GM21390 (cell line): ENCODE measurements around the gene SMIM24.
"Not testable (repeated sequence)": the region's sequence is repeated elsewhere in the genome, so short reads cannot be mapped to it uniquely, and the experiment has no call there.

Experiments
- ATAC-seq: cut with Tn5 transposase; IDR thresholded peaks from one replicate; pipeline ENCODE4 v1.9.1; 2021; ENCODE audit not compliant: unreplicated experiment

The SMIM24 gene

DNA sequence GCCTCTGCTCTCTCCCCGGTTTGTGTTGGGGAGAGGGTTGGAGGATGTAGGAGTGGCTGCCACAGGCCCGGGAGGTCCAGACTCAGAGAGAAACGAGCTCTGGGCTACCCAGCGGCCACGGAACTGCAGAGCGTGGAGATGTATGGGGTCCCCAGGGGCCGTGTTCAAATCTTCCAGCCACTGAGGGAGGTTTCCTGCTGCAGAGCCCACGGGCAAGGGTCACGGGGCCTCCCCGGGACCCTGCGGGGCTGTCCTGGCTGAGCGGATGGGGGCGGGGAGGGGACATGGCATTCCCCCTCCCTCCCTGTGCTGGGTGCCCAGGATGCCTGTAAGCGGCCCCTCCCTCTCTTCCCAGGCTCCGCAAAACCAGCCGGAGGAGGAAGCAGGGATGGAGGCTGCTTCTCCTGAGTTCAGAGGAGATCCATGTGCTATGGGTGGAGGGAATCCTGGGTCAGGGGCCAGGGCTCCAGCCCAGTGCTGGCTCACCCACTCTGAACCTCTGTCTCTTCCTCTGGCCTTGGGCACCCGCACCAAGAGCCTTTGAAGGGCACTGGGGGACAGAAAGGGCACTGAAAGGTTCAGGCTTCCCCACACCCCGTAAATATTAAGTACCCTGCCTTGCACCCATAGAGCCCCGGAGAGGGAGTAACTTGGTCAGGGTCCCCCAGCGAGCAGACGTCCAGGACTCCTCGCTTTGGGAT is 22.6 kb downstream of the SMIM24 start:
- ATAC-seq, result no peak

DNA sequence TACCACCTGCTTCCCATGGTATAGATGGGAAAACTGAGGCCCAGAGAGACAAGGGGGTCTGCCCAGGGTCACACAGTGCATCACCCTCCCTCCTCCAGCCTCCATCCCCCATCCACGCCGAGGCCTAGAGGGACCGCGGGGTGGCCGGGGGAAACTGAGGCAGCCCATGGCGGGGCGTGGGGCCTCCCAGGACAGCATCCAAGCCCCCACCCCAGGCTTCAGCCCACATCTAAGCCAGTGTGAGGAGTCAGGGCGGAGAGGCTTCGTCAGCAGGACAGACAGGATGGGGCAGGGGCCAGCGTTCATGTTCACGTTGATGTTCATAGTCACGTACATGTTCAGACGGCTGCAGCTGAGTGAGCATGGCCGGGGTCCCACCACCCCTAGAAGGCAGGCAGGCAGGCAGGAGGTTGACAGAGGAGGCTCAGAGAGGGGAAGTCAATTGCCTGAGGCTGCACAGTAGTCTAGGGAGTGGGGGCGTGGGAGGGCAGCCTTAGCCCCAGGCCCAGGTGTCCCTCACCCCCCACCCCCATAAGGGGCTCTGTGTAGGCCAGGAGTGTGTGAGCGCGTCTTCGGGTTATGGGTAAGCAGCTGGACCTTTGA is 23.3 kb downstream of the SMIM24 start:
- no peak for ATAC-seq

DNA sequence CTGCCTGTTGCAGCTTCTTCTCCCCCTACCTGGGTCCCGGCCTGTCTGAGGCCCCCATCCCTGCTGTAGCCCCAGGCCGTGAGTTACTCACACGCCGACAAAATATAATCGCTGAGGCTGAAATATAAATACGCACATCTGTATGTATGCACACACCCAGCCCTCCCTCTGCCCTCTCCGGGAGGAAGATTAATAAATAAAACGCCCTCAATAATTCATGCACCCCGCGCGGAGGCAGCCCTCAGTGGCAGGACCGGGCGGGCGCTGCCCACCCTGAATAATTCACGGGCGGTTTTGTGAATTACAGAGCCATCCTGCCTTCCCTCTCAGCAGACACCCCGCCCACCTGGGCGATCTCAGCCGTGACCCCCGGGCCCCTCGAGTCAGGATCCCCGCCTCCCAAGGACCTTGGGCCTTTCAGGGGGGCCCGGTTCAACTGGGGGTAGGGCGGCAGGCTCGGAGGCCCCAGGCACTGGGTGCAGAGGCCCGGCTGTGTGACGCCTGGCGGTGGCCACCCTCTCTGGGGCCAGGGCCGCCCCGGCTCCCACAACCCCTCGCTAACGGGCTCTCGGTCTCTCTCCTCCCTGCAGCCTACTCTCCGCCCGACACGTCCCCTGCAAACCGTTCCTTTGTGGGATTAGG is 24.2 kb downstream of the SMIM24 start:
- ATAC-seq, result no peak

DNA sequence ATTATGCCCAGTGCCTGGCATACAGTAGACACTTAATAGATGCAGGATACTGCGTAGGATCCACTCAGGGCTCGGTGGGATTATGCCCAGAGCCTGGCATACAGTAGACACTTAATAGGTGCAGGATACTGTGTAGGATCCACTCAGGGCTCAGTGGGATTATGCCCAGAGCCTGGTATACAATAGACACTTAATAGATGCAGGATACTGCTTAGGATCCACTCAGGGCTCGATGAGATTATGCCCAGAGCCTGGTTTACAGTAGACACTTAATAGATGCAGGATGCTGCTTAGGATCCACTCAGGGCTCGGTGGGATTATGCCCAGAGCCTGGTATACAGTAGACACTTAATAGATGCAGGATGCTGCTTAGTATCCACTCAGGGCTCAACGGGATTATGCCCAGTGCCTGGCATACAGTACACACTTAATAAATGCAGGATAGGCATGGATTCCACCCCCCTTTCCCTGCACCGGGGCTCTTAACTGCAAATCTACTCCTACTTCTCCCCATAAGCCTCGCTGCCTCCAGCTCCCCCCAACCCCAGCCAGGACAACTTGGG is 24.9 kb downstream of the SMIM24 start:
- ATAC-seq, result no peak

DNA sequence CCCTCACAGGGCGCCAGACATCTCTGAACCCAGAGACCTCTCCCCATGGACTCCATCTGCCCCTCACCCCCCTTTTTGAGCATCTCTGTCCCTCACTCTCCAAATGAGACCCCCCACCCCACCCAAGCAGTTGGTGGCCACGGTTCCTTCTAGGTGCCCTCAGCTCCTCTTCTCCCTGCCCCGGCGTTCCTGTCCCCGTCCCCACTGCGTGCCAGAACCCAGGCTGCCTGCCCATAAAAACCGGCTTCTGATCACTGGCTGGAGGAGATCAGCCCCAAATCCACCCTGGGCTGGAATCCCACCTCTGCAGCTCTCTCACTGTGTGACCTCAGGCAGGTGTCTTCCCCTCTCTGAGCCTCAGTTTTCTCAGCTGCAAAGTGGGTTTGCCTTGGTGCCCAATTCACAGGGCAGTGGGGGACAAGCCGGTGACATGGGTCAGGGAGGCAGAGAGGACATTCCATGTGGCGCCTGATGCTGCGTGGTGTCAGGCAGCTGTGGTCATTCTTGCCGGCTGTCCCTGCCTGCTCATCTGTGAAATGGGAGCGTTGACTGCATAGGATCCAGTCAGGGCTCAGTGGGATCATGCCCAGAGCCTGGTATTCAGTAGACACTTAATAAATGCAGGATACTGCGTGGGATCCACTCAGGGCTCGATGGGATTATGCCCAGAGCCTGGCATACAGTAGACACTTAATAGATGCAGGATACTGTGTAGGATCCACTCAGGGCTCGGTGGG is 25.5 kb downstream of the SMIM24 start:
- ATAC-seq, result no peak

DNA sequence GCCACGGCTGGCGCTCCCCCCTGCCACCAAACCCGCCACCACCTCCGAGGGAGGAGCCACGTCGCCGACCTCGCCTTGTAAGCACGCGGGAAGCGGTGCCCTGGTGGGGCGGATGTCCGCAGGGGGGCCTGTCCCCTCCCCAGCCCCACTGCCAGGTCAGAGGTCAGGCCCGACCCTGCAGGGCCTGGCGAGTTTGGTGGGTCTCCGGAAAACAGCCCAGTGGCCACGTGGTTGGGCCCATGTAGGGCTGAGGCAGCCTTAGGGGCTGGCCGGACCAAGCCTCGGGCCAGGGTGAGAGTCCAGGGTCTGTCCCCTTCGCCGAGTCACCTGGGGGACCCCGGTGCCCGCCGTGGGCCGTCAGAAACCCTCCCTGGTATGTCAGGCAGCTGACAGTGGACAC is 26.5 kb downstream of the SMIM24 start:
- no peak for ATAC-seq

DNA sequence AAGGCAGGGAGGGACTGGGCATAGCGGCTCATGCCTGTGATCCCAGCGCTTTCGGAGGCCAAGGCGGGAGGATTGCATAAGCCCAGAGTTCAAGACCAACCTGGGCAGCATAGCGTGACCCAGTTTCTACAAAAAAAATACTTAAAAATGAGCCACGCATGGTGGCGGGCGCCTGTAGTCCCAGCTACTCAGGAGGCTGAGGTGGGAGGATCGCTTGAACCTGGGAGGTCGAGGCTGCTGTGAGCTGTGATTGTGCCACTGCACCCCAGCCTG is 27.4 kb downstream of the SMIM24 start:
- not testable (repeated sequence) for ATAC-seq

DNA sequence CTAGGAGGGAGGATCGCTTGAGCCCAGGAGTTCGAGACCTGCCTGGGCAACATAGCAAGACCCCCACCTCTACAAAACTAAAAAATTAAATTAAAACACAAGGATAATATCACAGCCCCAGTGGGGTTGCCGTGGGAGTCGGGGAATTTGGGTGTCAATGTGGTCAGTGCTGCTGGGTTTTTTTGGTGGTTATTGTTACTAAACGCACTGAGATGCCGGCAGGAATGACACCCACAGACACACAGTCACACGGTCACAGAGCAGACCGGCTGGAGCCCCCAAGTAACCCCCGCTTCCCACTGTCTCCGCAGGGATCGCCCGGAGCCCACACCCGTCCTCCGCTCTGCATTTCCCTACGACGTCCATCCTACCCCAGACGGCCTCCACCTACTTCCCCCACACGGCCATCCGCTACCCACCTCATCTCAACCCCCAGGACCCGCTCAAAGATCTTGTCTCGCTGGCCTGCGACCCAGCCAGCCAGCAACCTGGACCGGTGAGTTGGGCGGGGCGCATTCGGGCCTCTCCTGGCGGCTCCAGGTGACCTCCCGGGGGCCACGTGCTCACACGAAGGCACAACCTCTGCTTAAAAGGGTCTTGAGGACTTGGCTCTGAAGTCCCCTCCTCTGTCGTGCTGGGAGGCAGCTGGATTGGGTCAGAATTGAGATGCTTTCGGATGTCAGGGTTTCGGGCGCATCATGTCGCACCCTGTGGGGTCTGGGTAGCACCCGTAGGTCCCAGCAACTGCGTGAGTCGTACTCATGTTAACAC is 28.0 kb downstream of the SMIM24 start:
- ATAC-seq, result no peak

DNA sequence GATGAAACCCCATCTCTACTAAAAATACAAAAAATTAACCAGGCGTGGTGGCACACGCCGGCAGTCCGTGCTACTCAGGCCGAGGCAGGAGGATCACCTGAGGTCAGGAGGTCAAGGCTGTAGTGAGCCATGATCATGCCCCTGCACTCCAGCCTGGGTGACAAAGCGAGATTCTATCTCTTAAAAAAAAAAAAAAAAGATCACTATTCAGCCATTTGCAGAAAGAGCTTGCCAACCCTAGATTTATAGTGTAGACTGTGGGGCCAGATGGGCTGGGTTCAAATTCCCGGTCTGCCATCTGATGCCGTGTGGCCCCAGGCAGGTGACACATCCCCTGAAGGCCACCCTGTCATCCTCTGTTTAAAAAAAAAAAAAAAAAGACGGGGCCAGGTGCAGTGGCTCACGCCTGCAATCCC is 28.9 kb downstream of the SMIM24 start:
- ATAC-seq, result no peak

DNA sequence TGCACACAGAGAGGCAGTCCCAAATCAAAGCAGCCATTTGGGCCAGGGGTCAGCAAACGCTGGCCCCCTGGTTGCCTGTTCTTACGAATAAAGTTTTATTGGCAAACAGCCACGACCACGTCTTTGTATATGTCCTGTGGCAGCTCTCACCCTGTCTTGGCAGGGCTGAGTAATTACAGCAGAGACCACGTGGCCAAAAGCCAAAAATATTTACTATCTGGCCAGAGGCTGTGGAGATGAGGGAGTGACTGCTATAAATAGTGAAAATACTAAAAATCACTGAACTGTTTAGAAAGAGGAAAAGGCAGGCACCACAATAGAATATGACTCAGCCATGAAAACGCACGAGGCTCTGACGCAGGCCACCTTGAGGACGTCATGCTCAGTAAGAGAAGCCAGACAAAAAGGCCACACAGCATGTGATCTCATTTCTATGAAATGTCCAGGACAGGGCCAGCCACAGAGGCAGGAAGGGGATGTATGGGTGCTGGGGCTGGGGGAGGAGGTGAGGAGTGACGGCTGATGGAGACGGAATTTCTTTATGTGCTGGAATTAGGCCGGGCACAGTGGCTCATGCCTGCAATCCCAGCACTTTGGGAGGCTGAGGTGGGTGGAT is 29.4 kb downstream of the SMIM24 start:
- ATAC-seq, result no peak

DNA sequence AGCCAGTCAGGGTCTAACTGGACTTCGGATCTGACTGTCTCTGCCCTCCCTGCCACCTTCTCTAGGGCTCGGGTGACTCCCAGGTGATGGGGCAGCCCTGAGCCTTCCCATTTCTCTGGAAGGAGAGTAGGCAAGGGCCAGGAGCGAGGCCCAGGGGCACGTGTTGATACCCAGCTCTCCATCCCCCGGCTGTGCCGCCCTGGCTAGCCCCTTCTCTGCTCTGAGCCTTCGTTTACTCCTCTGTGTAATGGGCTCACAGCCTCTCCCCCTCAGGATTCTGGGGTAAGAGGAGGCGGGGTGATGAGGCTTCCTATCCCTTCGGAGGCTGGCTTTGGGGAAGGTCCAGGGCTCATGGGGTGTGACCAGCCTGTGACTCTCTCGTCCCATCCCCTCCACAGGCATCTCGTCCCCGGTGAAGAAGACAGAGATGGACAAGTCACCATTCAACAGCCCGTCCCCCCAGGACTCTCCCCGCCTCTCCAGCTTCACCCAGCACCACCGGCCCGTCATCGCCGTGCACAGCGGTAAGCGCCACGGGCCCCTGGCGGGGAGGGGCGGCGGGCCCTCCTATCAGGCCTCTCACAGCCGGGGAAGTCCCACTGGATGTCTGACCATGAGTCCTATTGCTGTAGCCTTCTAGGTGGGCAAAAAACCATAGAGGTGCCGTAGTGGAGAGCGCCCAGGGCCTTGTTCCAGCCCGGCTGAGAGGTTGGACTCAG is 31.6 kb downstream of the SMIM24 start:
- ATAC-seq, result no peak

DNA sequence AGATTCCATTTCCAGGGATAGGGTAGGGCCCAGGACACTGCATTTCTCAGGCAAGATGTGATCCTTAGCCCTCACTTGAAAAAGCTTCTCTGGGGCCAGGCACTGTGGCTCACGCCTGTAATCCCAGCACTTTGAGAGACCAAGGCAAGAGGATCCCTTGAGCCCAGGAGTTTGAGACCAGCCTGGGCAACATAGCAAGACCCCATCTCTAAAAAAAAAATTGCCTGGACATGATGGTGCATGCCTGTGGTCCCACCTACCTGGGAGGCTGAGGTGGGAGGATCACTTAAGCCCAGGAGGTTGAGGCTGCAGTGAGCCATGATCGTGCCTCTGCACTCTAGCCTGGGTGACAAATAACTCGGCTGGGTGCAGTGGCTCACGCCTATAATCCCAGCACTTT is 33.7 kb downstream of the SMIM24 start:
- not testable (repeated sequence) for ATAC-seq

DNA sequence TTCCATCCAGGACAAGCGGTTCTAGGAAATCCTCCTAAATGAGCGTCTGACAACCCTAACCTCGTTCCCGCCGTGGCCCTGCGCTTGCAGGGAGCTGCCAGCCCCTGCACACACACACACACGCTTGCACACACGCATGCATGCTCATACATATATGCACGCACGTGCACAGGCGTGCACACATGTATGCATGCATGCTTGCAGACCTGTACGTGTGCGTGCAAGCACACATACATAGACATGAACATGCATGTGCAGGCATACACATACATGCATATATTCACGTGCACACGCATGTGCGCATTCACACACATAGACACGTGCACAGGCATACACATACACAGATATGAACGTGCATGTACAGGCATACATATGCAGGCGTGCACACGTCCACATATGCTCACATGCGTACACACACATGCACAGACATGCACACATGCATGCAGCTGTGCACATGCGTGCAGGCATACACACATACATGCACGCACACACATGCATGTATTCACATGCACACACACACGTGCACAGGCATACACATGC is 35.6 kb downstream of the SMIM24 start:
- ATAC-seq, result no peak

DNA sequence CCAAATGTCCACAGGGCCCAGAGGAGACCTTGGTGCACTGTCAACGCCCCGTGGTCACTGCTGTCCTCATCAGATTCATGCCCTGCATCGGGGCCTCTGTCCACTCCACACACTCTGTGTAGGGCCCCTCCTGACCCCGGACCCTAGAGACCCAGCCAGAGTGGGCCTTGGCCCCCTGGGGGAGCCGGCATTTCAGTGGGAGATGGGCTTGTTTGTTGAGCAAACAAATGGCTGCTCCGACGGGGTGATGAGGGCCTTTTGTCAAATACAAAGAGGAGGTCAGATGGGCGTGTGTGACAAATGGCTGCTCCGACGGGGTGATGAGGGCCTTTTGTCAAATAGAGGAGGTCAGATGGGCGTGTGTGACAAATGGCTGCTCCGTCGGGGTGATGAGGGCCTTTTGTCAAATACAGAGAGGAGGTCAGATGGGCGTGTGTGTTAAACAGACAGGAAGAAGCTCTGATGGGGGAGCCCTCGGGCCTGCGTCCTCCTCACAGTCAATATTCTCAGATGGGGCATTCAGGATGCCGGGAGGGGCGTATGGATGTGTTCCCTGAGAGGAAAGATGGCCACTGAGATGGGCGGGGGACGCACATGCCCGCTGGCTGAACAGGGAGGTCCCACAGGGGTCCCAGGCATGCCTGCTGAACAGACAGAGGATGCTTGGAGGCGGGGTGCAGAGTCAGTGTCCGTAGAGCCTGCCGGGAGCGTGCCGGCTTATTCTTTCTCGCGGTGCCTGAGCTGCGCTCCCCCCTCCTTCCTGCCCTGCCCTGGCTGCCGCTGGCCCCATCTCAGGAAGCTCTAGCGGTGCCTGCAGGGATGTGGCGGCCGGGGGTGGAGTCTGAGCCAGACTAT is 36.3 kb downstream of the SMIM24 start:
- ATAC-seq, result no peak

DNA sequence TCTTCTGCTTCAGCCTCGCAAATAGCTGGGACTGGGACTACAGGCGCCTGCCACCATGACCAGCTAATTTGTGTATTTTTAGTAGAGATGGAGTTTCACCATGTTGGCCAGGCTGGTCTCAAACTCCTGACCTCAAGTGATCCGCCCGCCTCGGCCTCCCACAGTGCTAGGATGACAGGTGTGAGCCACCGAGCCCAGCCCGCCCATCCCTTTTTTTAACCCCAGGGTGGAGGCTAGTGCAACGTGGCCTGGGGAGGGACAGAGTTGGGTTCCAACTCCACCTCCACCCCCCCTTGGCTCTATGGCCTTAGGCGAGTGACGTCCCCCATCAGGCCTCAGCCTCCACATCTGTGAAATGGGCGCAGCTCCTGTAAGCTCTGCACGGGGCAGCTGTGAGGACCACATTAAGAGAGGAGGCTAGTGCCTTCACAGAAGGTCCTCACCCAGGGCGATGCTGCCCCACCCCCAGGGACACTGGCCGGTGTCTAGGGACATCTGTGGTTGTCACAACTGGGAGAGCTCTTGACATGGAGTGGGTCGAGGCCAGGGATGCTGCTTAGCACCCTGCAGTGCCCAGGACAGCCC is 37.7 kb downstream of the SMIM24 start:
- ATAC-seq, result no peak

DNA sequence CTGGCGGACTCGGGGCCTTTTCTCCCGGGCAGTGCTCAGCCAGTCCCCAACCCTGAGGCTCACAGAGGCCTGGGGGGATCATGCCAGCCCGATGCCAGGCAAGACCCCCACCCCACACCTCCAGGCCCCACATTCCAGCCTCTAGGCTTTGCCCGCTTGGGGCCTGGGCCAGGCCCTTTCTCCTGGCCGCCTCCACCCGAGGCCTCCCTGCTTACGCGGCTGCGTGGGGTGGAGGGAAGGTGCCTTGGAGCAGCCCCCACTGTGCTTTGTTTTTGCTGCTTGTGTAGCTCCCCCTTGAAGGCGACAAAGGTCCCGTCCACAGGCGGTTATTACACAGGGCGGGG is 38.4 kb downstream of the SMIM24 start:
- no peak for ATAC-seq

DNA sequence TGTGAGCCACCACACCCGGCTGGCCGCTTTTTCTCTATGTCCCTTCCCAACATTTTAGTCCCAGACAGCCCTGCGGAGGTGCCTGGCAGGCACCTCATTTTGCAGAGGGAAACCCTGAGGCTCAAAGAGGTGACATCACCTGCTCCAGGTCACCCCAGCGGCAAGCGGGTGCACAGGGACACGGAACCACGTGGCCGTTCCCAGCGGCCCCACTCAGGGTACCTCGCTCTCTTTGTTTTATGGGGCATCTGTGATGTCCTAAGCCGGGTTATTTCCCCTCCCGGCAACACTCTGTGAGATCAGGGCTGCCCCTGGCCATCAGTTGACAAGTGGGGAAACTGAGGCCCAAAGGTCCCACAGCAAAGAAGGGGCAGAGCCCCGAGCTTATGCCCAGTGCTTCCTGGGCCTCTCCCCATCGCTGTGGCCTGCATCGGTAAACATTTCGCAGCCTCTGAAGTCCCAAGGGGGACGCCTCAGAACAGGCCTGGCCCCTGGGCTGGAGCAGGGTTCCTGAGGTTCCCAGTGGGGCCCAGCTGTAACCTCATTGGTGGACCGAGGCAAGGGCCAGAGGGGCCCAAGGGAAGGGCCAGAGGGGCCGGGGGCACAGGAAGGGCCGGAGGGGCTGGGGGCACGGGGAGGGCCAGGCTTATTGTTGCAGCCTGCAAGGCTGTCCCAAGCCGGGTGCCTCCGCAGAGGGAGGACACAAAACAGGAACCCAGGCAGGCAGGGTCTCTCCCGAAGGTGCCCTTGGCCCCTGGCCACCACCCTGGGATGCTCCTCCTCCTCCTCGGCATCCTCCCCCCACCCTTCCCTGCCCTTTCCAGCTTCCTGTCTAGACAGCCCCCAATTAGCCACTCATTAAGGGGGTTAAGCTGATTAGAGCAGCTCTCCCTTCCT is 39.0 kb downstream of the SMIM24 start:
- ATAC-seq, result no peak
